K562 (cell line): ENCODE data around the gene ZNF845. TPM values are rescaled to one million over a fixed set of nuclear protein-coding genes. Genes with fewer than 3 reads are reported as not detected.

Source experiments
- BACH1 ChIP-seq: fragments of 200-800 bp; sonication (Bioruptor generic); IDR thresholded peaks from 2 replicates; pipeline ENCODE4 v1.6.1; 2016; ENCODE audit warnings: missing genetic modification characterization, missing compliant biosample characterization
- POLR2B ChIP-seq: fragments of 450-650 bp; IDR thresholded peaks from 2 replicates; pipeline ENCODE4 v1.6.1; 2018; ENCODE audit warnings: low read depth; ENCODE audit not compliant: partially characterized antibody
- RBFOX2 ChIP-seq: fragments of 200-400 bp; formaldehyde crosslinking; IDR thresholded peaks from 2 replicates; pipeline ENCODE4 v1.6.1; 2017; ENCODE audit warnings: low read depth, mild to moderate bottlenecking, low read length, moderate library complexity
- SMARCA5 ChIP-seq: fragments of 450-650 bp; IDR thresholded peaks from 2 replicates; pipeline ENCODE4 v1.6.1; 2016
- STAT5B ChIP-seq: fragments of 250-450 bp; sonication (Bioruptor Pico); IDR thresholded peaks from 2 replicates; pipeline ENCODE4 v1.8.0; 2021; ENCODE audit warnings: mild to moderate bottlenecking, inconsistent platforms
- STAT6 ChIP-seq: sonication (generic); formaldehyde crosslinking; IDR thresholded peaks from 2 replicates; pipeline ENCODE4 v1.8.1; 2023; ENCODE audit warnings: mild to moderate bottlenecking, missing genetic modification reagents
- TAF1 ChIP-seq: IDR thresholded peaks from 2 replicates; pipeline ENCODE4 v1.6.1; 2011; ENCODE audit warnings: mild to moderate bottlenecking, low read length, moderate library complexity; ENCODE audit not compliant: insufficient read depth, control insufficient read depth, severe bottlenecking; ENCODE audit errors: extremely low read depth
- TBP ChIP-seq: optimal IDR thresholded peaks from 2 replicates; pipeline ENCODE3; 2011; ENCODE audit warnings: low read depth, low read length, improper control_type of control experiment
- TCF7 ChIP-seq: sonication (generic); IDR thresholded peaks from 2 replicates; pipeline ENCODE4 v1.6.1; 2016; ENCODE audit warnings: antibody characterized with exemption, borderline replicate concordance
- THRAP3 ChIP-seq: fragments of 450-650 bp; IDR thresholded peaks from 2 replicates; pipeline ENCODE4 v1.6.1; 2016; ENCODE audit warnings: mild to moderate bottlenecking, inconsistent platforms, borderline replicate concordance
- UBTF ChIP-seq, 2 experiments: IDR thresholded peaks; 2 replicates each; pipeline ENCODE4 v1.6.1; 2012; ENCODE audit warnings: improper control_type of control experiment in 2 of 2, low read depth in 2 of 2, low read length in 2 of 2, borderline replicate concordance in 1 of 2
- XRCC4 ChIP-seq: IDR thresholded peaks from one replicate; pipeline ENCODE4 v1.6.1; 2011; ENCODE audit not compliant: insufficient read depth, insufficient read length; ENCODE audit errors: extremely low read depth
- ZBTB26 ChIP-seq: fragments of 450-650 bp; formaldehyde crosslinking; IDR thresholded peaks from 2 replicates; pipeline ENCODE4 v1.4.0; 2022; ENCODE audit warnings: missing genetic modification characterization
- ZKSCAN8 ChIP-seq: fragments of 200-800 bp; sonication (Bioruptor generic); IDR thresholded peaks from 2 replicates; pipeline ENCODE4 v1.6.1; 2016; ENCODE audit warnings: missing genetic modification characterization, missing compliant biosample characterization
- ZNF263 ChIP-seq: sonication (generic); formaldehyde crosslinking; IDR thresholded peaks from 2 replicates; pipeline ENCODE4 v1.8.0; 2022; ENCODE audit warnings: mild to moderate bottlenecking, missing genetic modification reagents, borderline replicate concordance
- polyA plus RNA-seq, 8 experiments: library from polyadenylated mRNA; depleted of rRNA in 4 of 8; stranded (reverse) in 5 of 8; unstranded in 3 of 8; fragments of >200 nt; fragmentation: Nextera tagmentation in 2 of 8; fragmentation: Illumina TruSeq in 1 of 8; extraction: Ambion mirVana in 2 of 8; extraction: Trizol in 1 of 8; gene quantifications; 2 replicates each; pipeline versions ENCODE4 v1.2.1 to v1.2.3, GENCODE V29; 2011 to 2014; ENCODE audit warnings: inconsistent platforms in 1 of 8, missing spikeins in 1 of 8
- total RNA-seq, 7 experiments: library from RNA; depleted of rRNA in 6 of 7; stranded (reverse); fragments of >200 nt in 6 of 7; fragmentation: Illumina TruSeq in 2 of 7; extraction: Trizol in 2 of 7; gene quantifications; 2 replicates each; pipeline versions ENCODE4 v1.2.1 to v1.2.3, GENCODE V29; 2011 to 2021; ENCODE audit warnings: low replicate concordance in 1 of 7
- TF ChIP-seq, protein P1 (sequence below): fragments of 450-650 bp; formaldehyde crosslinking; conservative IDR thresholded peaks from 2 replicates; pipeline ENCODE4 v1.4.0; 2022; ENCODE audit warnings: mild to moderate bottlenecking, missing genetic modification characterization
- TF ChIP-seq, protein P2 (sequence below): fragments of 450-650 bp; conservative IDR thresholded peaks from 2 replicates; pipeline ENCODE4 v1.6.1; 2016; ENCODE audit warnings: missing genetic modification characterization, low read depth, mild to moderate bottlenecking, control low read depth, missing compliant biosample characterization

ZNF845 gene
- total and polyA plus RNA-seq, 9 of the 15 experiments (the other 6 are each of a cell fraction or from before 2014, with no cell fraction given) = 1.9 to 13.2 (median 6.4) TPM

GRCh38 chr19:53394974-53395839, 61.7 kb downstream of the ZNF845 start, which contains the start of gene ZNF765 (continued):
- TF ChIP-seq SMARCA5 (no peak), ZKSCAN8 (no peak), UBTF (IDR thresholded peaks at IDR 0.05; ENCODE audit: borderline replicate concordance in 1 of 2, low read depth in 2 of 2, low read length in 2 of 2) (0 out of 4 replicates have a peak, but pooled peaks of 1 of the 2 experiments have one; percentile 18), STAT5B (CRISPR knock-in tag) (no peak), TCF7 (no peak), TAF1 (peak; percentile 60), STAT6 (CRISPR knock-in tag) (no peak), POLR2B (peak; percentile 80), ZNF263 (CRISPR knock-in tag) (0 out of 2 replicates have a peak, but pooled peaks have one; percentile 21), TBP (peak; percentile 42), ZBTB26 (no peak), BACH1 (tag) (no peak), RBFOX2 (peak; percentile 75), XRCC4 (no peak), THRAP3 (no peak)
- TF ChIP-seq, protein P1, sequence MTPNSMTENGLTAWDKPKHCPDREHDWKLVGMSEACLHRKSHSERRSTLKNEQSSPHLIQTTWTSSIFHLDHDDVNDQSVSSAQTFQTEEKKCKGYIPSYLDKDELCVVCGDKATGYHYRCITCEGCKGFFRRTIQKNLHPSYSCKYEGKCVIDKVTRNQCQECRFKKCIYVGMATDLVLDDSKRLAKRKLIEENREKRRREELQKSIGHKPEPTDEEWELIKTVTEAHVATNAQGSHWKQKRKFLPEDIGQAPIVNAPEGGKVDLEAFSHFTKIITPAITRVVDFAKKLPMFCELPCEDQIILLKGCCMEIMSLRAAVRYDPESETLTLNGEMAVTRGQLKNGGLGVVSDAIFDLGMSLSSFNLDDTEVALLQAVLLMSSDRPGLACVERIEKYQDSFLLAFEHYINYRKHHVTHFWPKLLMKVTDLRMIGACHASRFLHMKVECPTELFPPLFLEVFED (CRISPR knock-in tag) = no peak
- TF ChIP-seq, protein P2, sequence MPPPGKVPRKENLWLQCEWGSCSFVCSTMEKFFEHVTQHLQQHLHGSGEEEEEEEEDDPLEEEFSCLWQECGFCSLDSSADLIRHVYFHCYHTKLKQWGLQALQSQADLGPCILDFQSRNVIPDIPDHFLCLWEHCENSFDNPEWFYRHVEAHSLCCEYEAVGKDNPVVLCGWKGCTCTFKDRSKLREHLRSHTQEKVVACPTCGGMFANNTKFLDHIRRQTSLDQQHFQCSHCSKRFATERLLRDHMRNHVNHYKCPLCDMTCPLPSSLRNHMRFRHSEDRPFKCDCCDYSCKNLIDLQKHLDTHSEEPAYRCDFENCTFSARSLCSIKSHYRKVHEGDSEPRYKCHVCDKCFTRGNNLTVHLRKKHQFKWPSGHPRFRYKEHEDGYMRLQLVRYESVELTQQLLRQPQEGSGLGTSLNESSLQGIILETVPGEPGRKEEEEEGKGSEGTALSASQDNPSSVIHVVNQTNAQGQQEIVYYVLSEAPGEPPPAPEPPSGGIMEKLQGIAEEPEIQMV (tag) = no peak
